SU-DHL-6 (cell line): ENCODE measurements around the gene SLC25A1.

Source experiments
- EZH2phosphoT487 ChIP-seq: fragments of 200-600 bp; sonication (generic), shearing (Covaris generic); conservative IDR thresholded peaks from 2 replicates; pipeline ENCODE4 v1.6.1; 2018; ENCODE audit warnings: mild to moderate bottlenecking, antibody characterized with exemption, low read length, moderate library complexity, mixed read lengths
- TF ChIP-seq, protein P1 (sequence below): fragments of 200-600 bp; sonication (generic); IDR thresholded peaks from one replicate; pipeline ENCODE4 v1.5.1; 2017; ENCODE audit warnings: antibody characterized with exemption, mild to moderate bottlenecking, low read length, moderate library complexity; ENCODE audit not compliant: insufficient read depth, poor library complexity, severe bottlenecking

DNA sequence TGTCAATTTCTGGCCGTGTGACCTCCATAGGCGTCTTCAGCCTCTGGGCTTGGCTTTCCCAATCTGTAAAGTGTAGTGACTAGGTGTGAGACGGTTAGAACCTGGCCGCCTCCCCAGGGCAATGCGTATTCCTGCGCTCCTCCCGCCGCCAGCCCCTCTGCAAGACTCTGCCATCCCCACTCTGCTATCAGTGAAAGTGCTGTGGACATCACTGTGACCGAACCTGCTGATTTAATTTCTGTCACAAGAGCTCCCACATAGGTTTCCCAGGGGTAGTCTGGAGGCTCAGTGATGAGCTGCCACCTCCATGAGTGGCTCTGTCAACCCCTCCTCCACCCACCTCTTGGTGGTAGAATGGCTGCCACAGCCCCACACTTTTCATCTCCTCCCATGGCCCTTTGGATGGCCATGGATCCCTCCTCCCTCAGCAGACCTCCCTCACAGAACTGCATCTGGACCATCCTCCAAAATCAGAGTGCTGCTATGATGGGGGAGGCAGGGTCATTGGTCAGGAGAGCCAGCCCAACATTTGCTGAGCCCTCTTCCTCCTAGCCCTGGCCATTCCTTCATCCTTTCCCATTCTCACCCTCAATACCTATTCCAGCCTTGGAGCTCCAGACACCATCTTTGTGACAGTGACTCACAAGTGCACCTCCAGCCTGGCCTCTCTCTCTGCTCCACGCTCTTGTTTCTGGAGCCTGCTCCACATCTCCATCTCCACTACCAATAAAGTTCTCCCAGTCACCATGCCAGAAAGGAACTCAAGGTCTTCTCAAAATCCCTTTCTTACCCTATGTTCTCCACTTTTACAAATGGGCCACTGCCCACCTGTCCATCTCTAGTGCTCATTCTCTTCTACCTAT, 27.0 kb downstream of the SLC25A1 start:
- TF ChIP-seq, protein P1, sequence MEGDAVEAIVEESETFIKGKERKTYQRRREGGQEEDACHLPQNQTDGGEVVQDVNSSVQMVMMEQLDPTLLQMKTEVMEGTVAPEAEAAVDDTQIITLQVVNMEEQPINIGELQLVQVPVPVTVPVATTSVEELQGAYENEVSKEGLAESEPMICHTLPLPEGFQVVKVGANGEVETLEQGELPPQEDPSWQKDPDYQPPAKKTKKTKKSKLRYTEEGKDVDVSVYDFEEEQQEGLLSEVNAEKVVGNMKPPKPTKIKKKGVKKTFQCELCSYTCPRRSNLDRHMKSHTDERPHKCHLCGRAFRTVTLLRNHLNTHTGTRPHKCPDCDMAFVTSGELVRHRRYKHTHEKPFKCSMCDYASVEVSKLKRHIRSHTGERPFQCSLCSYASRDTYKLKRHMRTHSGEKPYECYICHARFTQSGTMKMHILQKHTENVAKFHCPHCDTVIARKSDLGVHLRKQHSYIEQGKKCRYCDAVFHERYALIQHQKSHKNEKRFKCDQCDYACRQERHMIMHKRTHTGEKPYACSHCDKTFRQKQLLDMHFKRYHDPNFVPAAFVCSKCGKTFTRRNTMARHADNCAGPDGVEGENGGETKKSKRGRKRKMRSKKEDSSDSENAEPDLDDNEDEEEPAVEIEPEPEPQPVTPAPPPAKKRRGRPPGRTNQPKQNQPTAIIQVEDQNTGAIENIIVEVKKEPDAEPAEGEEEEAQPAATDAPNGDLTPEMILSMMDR: no peak
- no peak for TF ChIP-seq EZH2phosphoT487
